HCT116 (cell line): Measurements from ENCODE around the gene IFITM2. TPM values are rescaled to one million over a fixed set of nuclear protein-coding genes. Genes with fewer than 3 reads are reported as not detected.

ENCODE experiments used
- ATAC-seq: fragments of 200-7000 bp; cut with Tn5 transposase; 2 replicates; pipeline ENCODE4 v1.9.1; 2020; ENCODE audit warnings: mild to moderate bottlenecking, moderate library complexity
- BruUV-seq: library from RNA; stranded (reverse); fragments of 400-500 nt; replicated peaks from 2 replicates; lab custom pipeline; 2021; lab: Mats Ljungman, UMichigan
- CTCF ChIA-PET: fragments of 300-600 bp; sonication (Branson Sonifier 250); formaldehyde crosslinking; loops from one replicate; lab custom pipeline; 2021; ENCODE audit warnings: antibody characterized with exemption; lab: Charles Lee
- POLR2A ChIA-PET: fragments of 300-600, 350-600 bp; sonication (Branson Sonifier 250); formaldehyde crosslinking; loops from one replicate; lab custom pipeline; 2021; ENCODE audit warnings: antibody characterized with exemption; lab: Charles Lee
- RAD21 ChIA-PET, 2 experiments: fragments of 300-600 bp; sonication (Branson Sonifier 250); formaldehyde crosslinking; loops; one replicate each; lab custom pipeline; 2023; ENCODE audit warnings: low total read pairs in 2 of 2; ENCODE audit not compliant: uncharacterized antibody in 2 of 2, unreplicated experiment in 2 of 2, low non-redundant PET in 1 of 2; lab: Charles Lee
- DNase-seq: peaks from one replicate; pipeline ENCODE4 v3.0.0-alpha.2; 2010; ENCODE audit warnings: low read depth, low spot score
- H2AFZ ChIP-seq: fragments of 200-600 bp; shearing (Covaris generic), sonication (generic); 2 replicates; pipeline ENCODE4 v1.6.1; 2017; ENCODE audit warnings: low read depth, mixed run types, mixed read lengths, antibody characterized with exemption, low read length; ENCODE audit not compliant: poor library complexity, severe bottlenecking
- H3K27ac ChIP-seq: 2 replicates; pipeline ENCODE4 v1.5.1; 2012; ENCODE audit warnings: low read depth, low read length
- H3K27me3 ChIP-seq: fragments of 200-600 bp; sonication (generic); 2 replicates; pipeline ENCODE4 v1.6.1; 2016; ENCODE audit warnings: mixed run types, low read length, mixed read lengths; ENCODE audit not compliant: insufficient read depth
- H3K36me3 ChIP-seq, 2 experiments: fragments of 200-500 bp in 1 of 2; fragments of 200-600 bp in 1 of 2; sonication (Bioruptor generic) in 1 of 2; sonication (generic) in 1 of 2; 2 replicates each; pipeline versions ENCODE4 v1.5.1 to v1.6.1; 2014 to 2016; ENCODE audit warnings: low read length in 2 of 2, inconsistent platforms in 1 of 2, mixed read lengths in 1 of 2, mixed run types in 1 of 2; ENCODE audit not compliant: insufficient read depth in 2 of 2, control insufficient read depth in 1 of 2
- H3K4me1 ChIP-seq, 2 experiments: fragments of 200-600 bp in 1 of 2; sonication (generic) in 1 of 2; 2 replicates each; pipeline versions ENCODE4 v1.5.1 to v1.6.1; 2012 to 2017; ENCODE audit warnings: low read length in 2 of 2, inconsistent platforms in 1 of 2, mild to moderate bottlenecking in 1 of 2, mixed read lengths in 1 of 2, mixed run types in 1 of 2, moderate library complexity in 1 of 2; ENCODE audit not compliant: insufficient read depth in 2 of 2, control insufficient read depth in 1 of 2
- H3K4me2 ChIP-seq: fragments of 200-600 bp; sonication (generic); 2 replicates; pipeline ENCODE4 v1.6.1; 2017; ENCODE audit warnings: mixed run types, low read length, mixed read lengths
- H3K4me3 ChIP-seq, 2 experiments: fragments of 200-600 bp in 1 of 2; sonication (generic) in 1 of 2; replicated peaks in 1 of 2; 2 replicates each; pipeline ENCODE4 v1.5.1; 2011 to 2016; ENCODE audit warnings: low read length in 2 of 2, control low read depth in 1 of 2, low read depth in 1 of 2, mild to moderate bottlenecking in 1 of 2, mixed read lengths in 1 of 2, mixed run types in 1 of 2
- H3K79me2 ChIP-seq: fragments of 200-600 bp; sonication (generic); 2 replicates; pipeline ENCODE4 v1.6.1; 2017; ENCODE audit warnings: mild to moderate bottlenecking, mixed run types, low read length, moderate library complexity, mixed read lengths; ENCODE audit not compliant: insufficient read depth
- H3K9ac ChIP-seq: fragments of 200-600 bp; sonication (generic); 2 replicates; pipeline ENCODE4 v1.6.1; 2016; ENCODE audit warnings: low read length, mixed read lengths
- H3K9me2 ChIP-seq: fragments of 200-600 bp; sonication (generic), shearing (Covaris generic); 2 replicates; pipeline ENCODE4 v1.6.1; 2017; ENCODE audit warnings: mixed run types, mild to moderate bottlenecking, moderate library complexity; ENCODE audit not compliant: insufficient read depth
- H3K9me3 ChIP-seq, 2 experiments: fragments of 200-500 bp in 1 of 2; fragments of 200-600 bp in 1 of 2; sonication (Bioruptor generic) in 1 of 2; sonication (generic) in 1 of 2; 2 replicates each; pipeline ENCODE4 v1.6.1; 2014 to 2017; ENCODE audit warnings: low read length in 2 of 2, mixed read lengths in 2 of 2, inconsistent platforms in 1 of 2, low read depth in 1 of 2, mild to moderate bottlenecking in 1 of 2, mixed run types in 1 of 2, moderate library complexity in 1 of 2; ENCODE audit not compliant: control insufficient read depth in 1 of 2, insufficient read depth in 1 of 2
- H4K20me1 ChIP-seq: fragments of 200-600 bp; sonication (generic), shearing (Covaris generic); 2 replicates; pipeline ENCODE4 v1.6.1; 2017; ENCODE audit warnings: mixed run types, mild to moderate bottlenecking, moderate library complexity; ENCODE audit not compliant: insufficient read depth
- CBX3 ChIP-seq: IDR thresholded peaks from 2 replicates; pipeline ENCODE4 v1.6.1; 2012; ENCODE audit warnings: low read depth
- CEBPB ChIP-seq: IDR thresholded peaks from 2 replicates; pipeline ENCODE4 v1.6.1; 2012; ENCODE audit warnings: low read depth
- EGR1 ChIP-seq: IDR thresholded peaks from 2 replicates; pipeline ENCODE4 v1.6.1; 2012; ENCODE audit warnings: low read depth
- ELF1 ChIP-seq: IDR thresholded peaks from 2 replicates; pipeline ENCODE4 v1.6.1; 2012; ENCODE audit warnings: low read depth, borderline replicate concordance
- EZH2 ChIP-seq: fragments of 200-600 bp; sonication (generic); IDR thresholded peaks from 2 replicates; pipeline ENCODE4 v1.6.1; 2017; ENCODE audit warnings: antibody characterized with exemption, mixed run types
- EZH2phosphoT487 ChIP-seq: fragments of 200-600 bp; IDR thresholded peaks from 2 replicates; pipeline ENCODE4 v1.6.1; 2018; ENCODE audit warnings: antibody characterized with exemption, borderline replicate concordance
- FOSL1 ChIP-seq: IDR thresholded peaks from 2 replicates; pipeline ENCODE4 v1.6.1; 2012; ENCODE audit warnings: low read depth
- JUND ChIP-seq: IDR thresholded peaks from 2 replicates; pipeline ENCODE4 v1.6.1; 2012
- POLR2A ChIP-seq: IDR thresholded peaks from 2 replicates; pipeline ENCODE4 v1.7.0; 2011; ENCODE audit warnings: borderline replicate concordance; ENCODE audit not compliant: insufficient read depth, insufficient read length; ENCODE audit errors: extremely low read depth
- RAD21 ChIP-seq: IDR thresholded peaks from 2 replicates; pipeline ENCODE4 v1.6.1; 2012; ENCODE audit warnings: low read depth, mild to moderate bottlenecking
- SIN3A ChIP-seq: IDR thresholded peaks from 2 replicates; pipeline ENCODE4 v1.6.1; 2012; ENCODE audit warnings: low read depth
- SP1 ChIP-seq: IDR thresholded peaks from 2 replicates; pipeline ENCODE4 v1.6.1; 2012; ENCODE audit warnings: low read depth
- SRF ChIP-seq: IDR thresholded peaks from 2 replicates; pipeline ENCODE4 v1.6.1; 2012; ENCODE audit warnings: low read depth
- TCF7L2 ChIP-seq: IDR thresholded peaks from 2 replicates; pipeline ENCODE4 v1.7.0; 2011; ENCODE audit warnings: borderline replicate concordance, inconsistent platforms; ENCODE audit not compliant: insufficient read depth, insufficient read length; ENCODE audit errors: extremely low read depth
- ZFX ChIP-seq: fragments of 450-650 bp; IDR thresholded peaks from 2 replicates; pipeline ENCODE4 v1.6.1; 2017
- ZNF274 ChIP-seq: fragments of 200-500 bp; sonication (Bioruptor generic); IDR thresholded peaks from 2 replicates; pipeline ENCODE4 v1.6.1; 2014; ENCODE audit warnings: mild to moderate bottlenecking, low read depth, low read length, inconsistent platforms
- intact Hi-C: fragments of 100-400 bp; cut with micrococcal nuclease; formaldehyde crosslinking; loops from 2 replicates; pipeline ENCODE4 v1.10.0; 2022
- total RNA-seq: library from RNA; stranded (reverse); gene quantifications from one replicate; pipeline ENCODE4 v1.2.1, GENCODE V29; 2021; ENCODE audit not compliant: unreplicated experiment
- TF ChIP-seq, protein P1 (sequence below): IDR thresholded peaks from 2 replicates; pipeline ENCODE4 v1.6.1; 2011; ENCODE audit warnings: mild to moderate bottlenecking, low read length, moderate library complexity; ENCODE audit not compliant: insufficient replicate concordance; ENCODE audit errors: extremely low read depth
- TF ChIP-seq, protein P2 (sequence below): IDR thresholded peaks from 2 replicates; pipeline ENCODE4 v1.6.1; 2012
- TF ChIP-seq, protein P3 (sequence below), 3 experiments: fragments of 200-600 bp in 1 of 3; sonication (generic) in 1 of 3; IDR thresholded peaks in 2 of 3; conservative IDR thresholded peaks in 1 of 3; 2 replicates each; pipeline ENCODE4 v1.5.1; 2012 to 2017; ENCODE audit warnings: low read depth in 2 of 3, low read length in 2 of 3, antibody characterized with exemption in 1 of 3, borderline replicate concordance in 1 of 3, control low read depth in 1 of 3, mild to moderate bottlenecking in 1 of 3, mixed read lengths in 1 of 3, mixed run types in 1 of 3, moderate library complexity in 1 of 3; ENCODE audit not compliant: insufficient read depth in 1 of 3
- TF ChIP-seq, protein P4 (sequence below): IDR thresholded peaks from 2 replicates; pipeline ENCODE4 v1.6.1; 2012; ENCODE audit warnings: low read depth

Gene IFITM2
- total RNA-seq, 1 experiment from 2014 or later = 106 TPM

DNA sequence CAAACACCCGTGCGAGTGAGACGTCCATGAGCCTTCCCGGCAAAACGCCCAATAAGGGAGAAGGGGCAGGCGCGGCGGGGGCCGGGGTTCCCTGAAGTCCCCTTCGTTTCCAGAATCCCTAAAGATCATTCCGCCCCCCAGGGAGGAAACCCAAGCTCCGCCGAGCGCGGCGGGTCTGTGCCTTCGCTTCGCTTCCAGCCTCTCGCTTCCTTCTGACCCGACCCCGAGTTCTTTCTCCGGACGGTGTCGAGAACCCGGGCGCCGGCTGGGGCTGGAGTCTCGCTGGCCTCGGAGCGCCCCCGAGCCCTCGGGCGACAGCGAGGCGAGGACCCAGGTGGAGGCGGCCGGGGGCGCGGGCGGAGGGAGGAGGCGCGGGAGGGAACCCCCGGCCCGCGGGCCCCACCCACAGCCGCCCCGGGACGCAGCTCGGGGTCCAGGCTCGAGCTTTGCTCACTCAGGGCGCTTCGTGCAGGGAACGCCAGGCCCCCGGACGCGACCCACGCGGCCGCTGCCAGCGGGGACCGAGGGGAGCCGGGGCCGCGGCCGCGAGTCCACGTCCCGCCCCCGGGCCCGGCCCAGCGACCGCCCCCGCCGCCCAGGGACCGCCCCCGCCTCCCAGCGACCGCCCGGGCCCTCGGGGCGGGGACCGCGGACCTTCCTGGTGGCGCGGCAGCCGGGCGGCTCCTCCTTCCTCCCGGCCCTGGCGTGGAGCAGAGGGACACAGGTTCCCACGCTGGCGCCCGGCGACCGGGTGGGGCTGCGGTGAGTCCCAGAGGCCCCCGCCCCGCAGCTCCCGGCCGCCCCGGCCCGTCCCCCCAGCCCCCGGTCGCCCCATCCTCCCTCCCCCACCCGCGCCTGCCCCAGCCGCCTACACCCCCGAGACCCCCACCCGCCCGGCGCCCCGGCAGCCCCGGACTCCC is 18.9 kb upstream of the IFITM2 start, which contains the start of gene PGGHG:
PGGHG (plus strand) TSS at position 649 of the 920 bp plus-strand sequence. CDS start 691 bp downstream, outside the sequence.
- intact Hi-C loops = loop anchor here (5.0 kb wide), 1 partner anchor 51 kb away; the partner anchor contains the start of genes PSMD13 and SIRT3
- Histone ChIP-seq H2AFZ (no peak within 1 kb of the TSS), H3K9me3 (no peaks in the 10 kb centered on the region), H3K27me3 (no peaks in the 10 kb centered on the region), H3K9ac (peak within 1 kb of the TSS; percentile 76), H3K79me2 (peaks cover 7% of the 10 kb centered on the region; the same call in 1 of the 2 replicates), H3K9me2 (no peaks in the 10 kb centered on the region), H3K27ac (peak within 1 kb of the TSS; percentile 79; the same call in 1 of the 2 replicates), H3K4me3 (peak within 1 kb of the TSS; percentile 59 to 72), H4K20me1 (no peaks in the 10 kb centered on the region), H3K36me3 (peaks cover 0 to under 1% of the 10 kb centered on the region in 2 experiments; a peak in 2 of 4 replicates), H3K4me1 (peaks cover 14 to 25% of the 10 kb centered on the region in 2 experiments), H3K4me2 (peak within 1 kb of the TSS; percentile 90)
- POLR2A ChIA-PET = no interaction called here
- BruUV-seq = no TSS peak
- peak; percentile 90 for ATAC-seq
- no peak for DNase-seq
- CTCF ChIA-PET = no interaction called here
- RAD21 ChIA-PET = no interaction called here
- TF ChIP-seq, protein P1, sequence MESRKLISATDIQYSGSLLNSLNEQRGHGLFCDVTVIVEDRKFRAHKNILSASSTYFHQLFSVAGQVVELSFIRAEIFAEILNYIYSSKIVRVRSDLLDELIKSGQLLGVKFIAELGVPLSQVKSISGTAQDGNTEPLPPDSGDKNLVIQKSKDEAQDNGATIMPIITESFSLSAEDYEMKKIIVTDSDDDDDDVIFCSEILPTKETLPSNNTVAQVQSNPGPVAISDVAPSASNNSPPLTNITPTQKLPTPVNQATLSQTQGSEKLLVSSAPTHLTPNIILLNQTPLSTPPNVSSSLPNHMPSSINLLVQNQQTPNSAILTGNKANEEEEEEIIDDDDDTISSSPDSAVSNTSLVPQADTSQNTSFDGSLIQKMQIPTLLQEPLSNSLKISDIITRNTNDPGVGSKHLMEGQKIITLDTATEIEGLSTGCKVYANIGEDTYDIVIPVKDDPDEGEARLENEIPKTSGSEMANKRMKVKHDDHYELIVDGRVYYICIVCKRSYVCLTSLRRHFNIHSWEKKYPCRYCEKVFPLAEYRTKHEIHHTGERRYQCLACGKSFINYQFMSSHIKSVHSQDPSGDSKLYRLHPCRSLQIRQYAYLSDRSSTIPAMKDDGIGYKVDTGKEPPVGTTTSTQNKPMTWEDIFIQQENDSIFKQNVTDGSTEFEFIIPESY = no peak
- TF ChIP-seq FOSL1 = no peak
- TF ChIP-seq EGR1 = peak; percentile 69
- TF ChIP-seq TCF7L2 = no peak
- TF ChIP-seq ELF1 = no peak
- no peak for TF ChIP-seq RAD21
- no peak for TF ChIP-seq EZH2phosphoT487
- TF ChIP-seq CBX3 = no peak
- peak; percentile 30 for TF ChIP-seq POLR2A
- no peak for TF ChIP-seq ZNF274
- no peak for TF ChIP-seq JUND
- no peak for TF ChIP-seq CEBPB
- peak; percentile 33; the same call in 1 of the 2 replicates for TF ChIP-seq ZFX
- TF ChIP-seq, protein P2, sequence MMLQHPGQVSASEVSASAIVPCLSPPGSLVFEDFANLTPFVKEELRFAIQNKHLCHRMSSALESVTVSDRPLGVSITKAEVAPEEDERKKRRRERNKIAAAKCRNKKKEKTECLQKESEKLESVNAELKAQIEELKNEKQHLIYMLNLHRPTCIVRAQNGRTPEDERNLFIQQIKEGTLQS = no peak
- TF ChIP-seq SRF = no peak
- TF ChIP-seq, protein P3, sequence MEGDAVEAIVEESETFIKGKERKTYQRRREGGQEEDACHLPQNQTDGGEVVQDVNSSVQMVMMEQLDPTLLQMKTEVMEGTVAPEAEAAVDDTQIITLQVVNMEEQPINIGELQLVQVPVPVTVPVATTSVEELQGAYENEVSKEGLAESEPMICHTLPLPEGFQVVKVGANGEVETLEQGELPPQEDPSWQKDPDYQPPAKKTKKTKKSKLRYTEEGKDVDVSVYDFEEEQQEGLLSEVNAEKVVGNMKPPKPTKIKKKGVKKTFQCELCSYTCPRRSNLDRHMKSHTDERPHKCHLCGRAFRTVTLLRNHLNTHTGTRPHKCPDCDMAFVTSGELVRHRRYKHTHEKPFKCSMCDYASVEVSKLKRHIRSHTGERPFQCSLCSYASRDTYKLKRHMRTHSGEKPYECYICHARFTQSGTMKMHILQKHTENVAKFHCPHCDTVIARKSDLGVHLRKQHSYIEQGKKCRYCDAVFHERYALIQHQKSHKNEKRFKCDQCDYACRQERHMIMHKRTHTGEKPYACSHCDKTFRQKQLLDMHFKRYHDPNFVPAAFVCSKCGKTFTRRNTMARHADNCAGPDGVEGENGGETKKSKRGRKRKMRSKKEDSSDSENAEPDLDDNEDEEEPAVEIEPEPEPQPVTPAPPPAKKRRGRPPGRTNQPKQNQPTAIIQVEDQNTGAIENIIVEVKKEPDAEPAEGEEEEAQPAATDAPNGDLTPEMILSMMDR (IDR thresholded peaks at IDR 0.05 in 2 of 3, conservative IDR thresholded peaks at IDR 0.05 in 1 of 3; ENCODE audit: borderline replicate concordance in 1 of 3, insufficient read depth in 1 of 3, low read depth in 2 of 3, low read length in 2 of 3) = no peak
- TF ChIP-seq, protein P4, sequence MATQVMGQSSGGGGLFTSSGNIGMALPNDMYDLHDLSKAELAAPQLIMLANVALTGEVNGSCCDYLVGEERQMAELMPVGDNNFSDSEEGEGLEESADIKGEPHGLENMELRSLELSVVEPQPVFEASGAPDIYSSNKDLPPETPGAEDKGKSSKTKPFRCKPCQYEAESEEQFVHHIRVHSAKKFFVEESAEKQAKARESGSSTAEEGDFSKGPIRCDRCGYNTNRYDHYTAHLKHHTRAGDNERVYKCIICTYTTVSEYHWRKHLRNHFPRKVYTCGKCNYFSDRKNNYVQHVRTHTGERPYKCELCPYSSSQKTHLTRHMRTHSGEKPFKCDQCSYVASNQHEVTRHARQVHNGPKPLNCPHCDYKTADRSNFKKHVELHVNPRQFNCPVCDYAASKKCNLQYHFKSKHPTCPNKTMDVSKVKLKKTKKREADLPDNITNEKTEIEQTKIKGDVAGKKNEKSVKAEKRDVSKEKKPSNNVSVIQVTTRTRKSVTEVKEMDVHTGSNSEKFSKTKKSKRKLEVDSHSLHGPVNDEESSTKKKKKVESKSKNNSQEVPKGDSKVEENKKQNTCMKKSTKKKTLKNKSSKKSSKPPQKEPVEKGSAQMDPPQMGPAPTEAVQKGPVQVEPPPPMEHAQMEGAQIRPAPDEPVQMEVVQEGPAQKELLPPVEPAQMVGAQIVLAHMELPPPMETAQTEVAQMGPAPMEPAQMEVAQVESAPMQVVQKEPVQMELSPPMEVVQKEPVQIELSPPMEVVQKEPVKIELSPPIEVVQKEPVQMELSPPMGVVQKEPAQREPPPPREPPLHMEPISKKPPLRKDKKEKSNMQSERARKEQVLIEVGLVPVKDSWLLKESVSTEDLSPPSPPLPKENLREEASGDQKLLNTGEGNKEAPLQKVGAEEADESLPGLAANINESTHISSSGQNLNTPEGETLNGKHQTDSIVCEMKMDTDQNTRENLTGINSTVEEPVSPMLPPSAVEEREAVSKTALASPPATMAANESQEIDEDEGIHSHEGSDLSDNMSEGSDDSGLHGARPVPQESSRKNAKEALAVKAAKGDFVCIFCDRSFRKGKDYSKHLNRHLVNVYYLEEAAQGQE = no peak
- no peak for TF ChIP-seq EZH2
- no peak for TF ChIP-seq SIN3A
- no peak for TF ChIP-seq SP1
